SH-SY5Y (cell line): ENCODE measurements around the gene SNTG2.

Experiments used
- GATA2 ChIP-seq: IDR thresholded peaks from 2 replicates; pipeline ENCODE4 v1.6.1; 2011; ENCODE audit warnings: mild to moderate bottlenecking, low read depth, low read length
- GATA3 ChIP-seq: IDR thresholded peaks from 2 replicates; pipeline ENCODE4 v1.6.1; 2011; ENCODE audit warnings: low read depth, mild to moderate bottlenecking, low read length, moderate library complexity

DNA sequence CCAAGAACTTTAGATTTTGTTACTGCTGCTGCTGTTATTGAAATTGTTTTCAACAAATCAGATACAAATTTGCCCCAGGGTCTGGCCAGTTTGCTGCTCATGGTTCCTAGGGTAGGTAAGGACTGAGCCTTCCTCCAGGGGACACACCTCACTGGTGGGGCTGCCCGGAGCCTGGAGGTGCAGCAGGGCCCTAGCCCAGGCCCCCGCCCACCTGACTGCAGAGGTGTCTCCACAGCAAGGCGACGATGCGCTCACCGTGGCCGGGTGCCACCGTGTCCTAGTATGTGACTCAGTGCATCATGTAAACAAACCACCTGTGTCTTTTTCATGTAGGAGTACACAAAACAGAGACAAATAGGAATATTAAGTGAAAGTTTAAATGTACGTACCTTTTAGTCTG lies 309.1 kb downstream of the SNTG2 start:
- TF ChIP-seq GATA3 = no peak
- TF ChIP-seq GATA2 = no peak
